Measurements from ENCODE around the gene NINJ2. TPM values are rescaled to one million over a fixed set of nuclear protein-coding genes. Genes with fewer than 3 reads are reported as not detected.
"Not testable (repeated sequence)": the region's sequence is repeated elsewhere in the genome, so short reads cannot be mapped to it uniquely, and the experiment has no call there.

NINJ2 gene
- total RNA-seq, 1 donor from 2014 or later = not detected

- TF ChIP-seq CTCF (conservative IDR thresholded peaks at IDR 0.05; ENCODE audit: low read depth, low read length) = no peak
- H3K4me3 ChIP-seq (ENCODE audit: low read depth, low read length) = no peak overlapping the region
- DNase-seq (ENCODE audit: low read depth) = no peak
Observed at GRCh38 chr12:645563-646071, 17.6 kb downstream of the NINJ2 start.

DNA sequence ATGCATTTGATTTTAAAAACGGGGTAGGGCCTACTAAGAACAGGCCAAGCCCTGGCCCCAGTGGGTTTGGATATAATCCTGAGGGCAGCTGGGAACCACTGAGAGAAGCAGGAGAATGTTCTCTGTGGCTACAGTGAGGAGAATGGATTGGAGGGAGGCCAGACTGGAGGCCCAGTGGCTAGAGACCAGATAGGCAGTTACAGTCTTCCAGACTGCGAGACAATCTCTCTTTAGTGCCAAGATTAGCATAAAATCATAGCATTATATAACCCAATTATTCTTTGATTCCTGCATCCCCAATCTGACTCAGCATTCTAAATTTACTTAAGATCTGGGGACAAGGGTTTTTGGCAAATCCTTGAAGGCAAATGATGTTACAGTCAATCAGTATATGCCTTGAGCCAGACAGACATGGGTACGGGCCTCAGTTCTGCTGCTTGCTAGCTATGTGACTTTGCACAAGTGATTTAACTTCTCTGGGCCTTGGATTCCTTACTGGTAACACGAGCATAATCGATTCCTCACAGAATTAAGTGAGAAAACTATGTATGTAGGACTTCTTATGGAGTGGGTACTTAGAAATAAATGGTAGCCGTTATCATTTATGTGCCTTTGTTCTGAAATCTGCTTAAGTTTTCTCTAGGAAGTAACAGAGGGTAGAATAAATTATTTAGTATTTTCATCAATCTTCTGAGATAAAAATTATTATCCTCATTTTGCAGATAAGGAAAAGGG is 18.3 kb downstream of the NINJ2 start:
- no peak for DNase-seq (ENCODE audit: low read depth)
- TF ChIP-seq CTCF (conservative IDR thresholded peaks at IDR 0.05; ENCODE audit: low read depth, low read length) = no peak
- H3K4me3 ChIP-seq (ENCODE audit: low read depth, low read length) = no peak overlapping the region

DNA sequence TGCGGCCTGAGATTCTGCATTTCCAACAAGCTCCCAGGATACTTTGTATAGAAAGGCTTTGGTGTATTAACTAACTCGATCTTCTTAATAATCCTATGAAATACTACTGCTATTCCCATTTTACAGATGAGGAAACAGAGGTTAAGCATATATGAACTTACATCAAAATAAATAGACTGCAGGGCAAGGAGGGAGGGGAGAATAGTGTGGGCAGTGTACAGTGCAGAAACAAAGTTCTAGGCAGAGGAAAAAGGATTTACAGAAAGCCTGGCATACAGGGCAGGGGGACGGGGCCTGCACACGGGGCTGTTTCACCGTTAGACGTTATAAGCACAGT is 19.0 kb downstream of the NINJ2 start:
- H3K4me3 ChIP-seq (ENCODE audit: low read depth, low read length) = no peak overlapping the region
- no peak for DNase-seq (ENCODE audit: low read depth)
- TF ChIP-seq CTCF (conservative IDR thresholded peaks at IDR 0.05; ENCODE audit: low read depth, low read length) = no peak

- TF ChIP-seq CTCF (conservative IDR thresholded peaks at IDR 0.05; ENCODE audit: low read depth, low read length) = no peak
- peak overlapping the region; percentile 60 for H3K4me3 ChIP-seq (ENCODE audit: low read depth, low read length)
- DNase-seq (ENCODE audit: low read depth) = no peak
Observed at GRCh38 chr12:643475-644302, 19.6 kb downstream of the NINJ2 start.

DNA sequence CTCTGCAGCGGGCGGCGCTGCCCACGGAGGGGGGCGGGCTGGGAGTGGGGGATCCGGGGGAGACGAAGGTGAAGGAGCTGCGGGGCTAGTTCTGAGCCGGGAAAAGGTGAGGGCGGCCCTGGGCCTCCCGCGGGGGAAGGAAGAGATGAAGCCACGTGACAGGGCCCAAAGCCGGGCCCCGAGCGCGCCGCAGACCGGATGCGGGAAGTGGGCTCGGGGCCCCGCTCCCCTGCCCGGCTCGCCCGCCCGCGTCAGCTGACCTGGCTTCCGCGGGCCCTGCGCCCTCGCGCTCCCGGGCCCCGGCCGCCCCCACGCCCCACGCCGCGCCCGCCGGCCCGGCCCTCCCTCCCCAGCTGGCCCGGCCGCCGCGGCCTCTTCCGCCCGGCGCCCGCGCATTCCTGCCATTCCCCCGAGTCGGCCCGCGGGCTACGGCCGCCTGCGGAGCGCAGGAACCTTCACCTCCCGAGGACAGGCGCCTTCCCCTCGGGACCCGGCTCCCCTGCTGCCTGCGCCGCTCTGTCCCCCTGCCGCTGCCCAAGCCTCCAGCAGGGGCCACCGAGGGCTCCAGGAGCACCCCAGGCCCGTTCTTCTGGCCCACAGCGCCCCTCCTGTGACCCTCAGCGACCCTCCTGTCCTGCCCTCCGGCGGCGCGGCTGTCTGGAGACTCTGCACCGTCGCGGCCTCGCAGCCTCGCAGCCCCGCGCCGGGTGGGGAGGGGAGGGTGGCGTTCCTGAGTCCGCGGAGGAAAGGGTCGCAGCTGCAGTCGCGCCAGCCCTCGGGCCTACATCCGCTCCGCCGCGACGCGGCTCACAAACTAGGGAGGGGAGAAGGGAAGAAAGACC is 20.4 kb downstream of the NINJ2 start:
- TF ChIP-seq CTCF (conservative IDR thresholded peaks at IDR 0.05; ENCODE audit: low read depth, low read length) = peak; percentile 31
- DNase-seq (ENCODE audit: low read depth) = no peak
- H3K4me3 ChIP-seq (ENCODE audit: low read depth, low read length) = peak overlapping the region; percentile 60

DNA sequence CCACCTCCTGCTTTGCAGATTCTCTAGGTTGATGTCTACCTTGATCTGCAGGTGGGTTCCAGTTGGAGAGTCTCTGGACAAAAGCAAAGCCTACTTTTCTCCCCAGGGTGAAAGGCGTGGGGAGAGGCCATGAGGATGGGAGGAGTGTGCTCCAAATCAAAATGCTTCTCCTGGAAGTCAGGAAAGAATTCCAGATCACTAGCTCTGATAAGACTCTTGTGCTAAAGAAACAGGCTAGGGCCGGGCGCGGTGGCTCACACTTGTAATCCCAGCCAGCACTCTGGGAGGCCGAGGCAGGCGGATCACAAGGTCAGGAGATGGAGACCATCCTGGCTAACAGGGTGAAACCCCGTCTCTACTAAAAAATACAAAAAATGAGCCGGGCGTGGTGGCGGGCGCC is 21.9 kb downstream of the NINJ2 start:
- DNase-seq (ENCODE audit: low read depth); H3K4me3 ChIP-seq (ENCODE audit: low read depth, low read length): not testable (repeated sequence)

GRCh38 chr12:640773-641172 is 22.5 kb downstream of the NINJ2 start:
- DNase-seq (ENCODE audit: low read depth) = no peak
- no peak for TF ChIP-seq CTCF (conservative IDR thresholded peaks at IDR 0.05; ENCODE audit: low read depth, low read length)

More at GRCh38 chr12:640773-641172, 22.5 kb downstream of the NINJ2 start:
- H3K4me3 ChIP-seq (ENCODE audit: low read depth, low read length) = no peak overlapping the region

Measured in epithelial cell of proximal tubule (primary cell).